Measurements from ENCODE around the gene AGMO. TPM values are rescaled to one million over a fixed set of nuclear protein-coding genes. Genes with fewer than 3 reads are reported as not detected.

Gene AGMO
- total RNA-seq, 1 experiment from 2014 or later = not detected

GRCh38 chr7:15546272-15546792, 15.5 kb downstream of the AGMO start:
- H3K36me3 ChIP-seq (ENCODE audit: control insufficient read depth, insufficient read depth, low read length) = no peaks in the 10 kb centered on the region
- intact Hi-C loops (cut with micrococcal nuclease; ENCODE audit: unreplicated experiment) (no loop called here), in situ Hi-C loops (cut with HindIII; ENCODE audit: low pct_unique_long_range_greater_than_20kb, low sequenced_read_pairs) (no loop called here)
- no peak for DNase-seq (ENCODE audit: low read depth, low spot score)
- TF ChIP-seq CTCF (IDR thresholded peaks at IDR 0.05) (no peak), TCF7L2 (IDR thresholded peaks at IDR 0.05; ENCODE audit: low read depth, low read length) (no peak), POLR2AphosphoS5 (IDR thresholded peaks at IDR 0.05; ENCODE audit: low read depth, low read length) (no peak), REST (IDR thresholded peaks at IDR 0.05; ENCODE audit: insufficient read depth in 1 of 2, low read depth in 2 of 2, low read length in 1 of 2) (no peak), SIN3A (IDR thresholded peaks at IDR 0.05; ENCODE audit: borderline replicate concordance, insufficient read depth, low read depth, low read length) (no peak)
- ATAC-seq = no peak
- no peak overlapping the region for H3K27ac ChIP-seq (ENCODE audit: low read length)
- CTCF ChIA-PET = no interaction called here
- no peak overlapping the region for H3K4me3 ChIP-seq (ENCODE audit: low read depth in 2 of 2, low read length in 2 of 2)
- POLR2A ChIA-PET = no interaction called here
- H3K4me1 ChIP-seq (ENCODE audit: control insufficient read depth, insufficient read depth, low read length) = no peaks in the 10 kb centered on the region
- H3K27me3 ChIP-seq (ENCODE audit: control insufficient read depth, insufficient read depth, low read length) = no peaks in the 10 kb centered on the region
- no peaks in the 10 kb centered on the region for H3K9me3 ChIP-seq (ENCODE audit: control insufficient read depth, insufficient read depth, low read depth, low read length)
- BruUV-seq (replicated peaks) = no TSS peak

GRCh38 chr7:15544050-15544449, 17.8 kb downstream of the AGMO start:
- CTCF ChIA-PET = no interaction called here
- intact Hi-C loops (cut with micrococcal nuclease; ENCODE audit: unreplicated experiment) = no loop called here

More at GRCh38 chr7:15544050-15544449, 17.8 kb downstream of the AGMO start:
- no peaks in the 10 kb centered on the region for H3K9me3 ChIP-seq (ENCODE audit: control insufficient read depth, insufficient read depth, low read depth, low read length)
- no peak for TF ChIP-seq SIN3A (IDR thresholded peaks at IDR 0.05; ENCODE audit: borderline replicate concordance, insufficient read depth, low read depth, low read length)
- TF ChIP-seq REST (IDR thresholded peaks at IDR 0.05; ENCODE audit: insufficient read depth in 1 of 2, low read depth in 2 of 2, low read length in 1 of 2) = no peak
- no peak for TF ChIP-seq TCF7L2 (IDR thresholded peaks at IDR 0.05; ENCODE audit: low read depth, low read length)
- TF ChIP-seq POLR2AphosphoS5 (IDR thresholded peaks at IDR 0.05; ENCODE audit: low read depth, low read length) = no peak
- TF ChIP-seq CTCF (IDR thresholded peaks at IDR 0.05) = no peak
- in situ Hi-C loops (cut with HindIII; ENCODE audit: low pct_unique_long_range_greater_than_20kb, low sequenced_read_pairs) = no loop called here
- ATAC-seq = no peak
- H3K27ac ChIP-seq (ENCODE audit: low read length) = no peak overlapping the region
- no peaks in the 10 kb centered on the region for H3K4me1 ChIP-seq (ENCODE audit: control insufficient read depth, insufficient read depth, low read length)
- no peak overlapping the region for H3K4me3 ChIP-seq (ENCODE audit: low read depth in 2 of 2, low read length in 2 of 2)
- no peaks in the 10 kb centered on the region for H3K36me3 ChIP-seq (ENCODE audit: control insufficient read depth, insufficient read depth, low read length)
- no peaks in the 10 kb centered on the region for H3K27me3 ChIP-seq (ENCODE audit: control insufficient read depth, insufficient read depth, low read length)
- BruUV-seq (replicated peaks) = no TSS peak
- POLR2A ChIA-PET = no interaction called here
- DNase-seq (ENCODE audit: low read depth, low spot score) = no peak

Data from Panc1 (cell line).